ENCODE measurements around the gene DCLK2. TPM values are rescaled to one million over a fixed set of nuclear protein-coding genes. Genes with fewer than 3 reads are reported as not detected.

DCLK2 gene
- total and polyA plus RNA-seq, 2 of the 13 experiments (the other 11 are each of a cell fraction or from before 2014, with no cell fraction given), result not detected

- 68% methylated on average over 2 of the region's 2 CpGs for WGBS (ENCODE audit: low lambda C conversion rate)
Measured at GRCh38 chr4:150116506-150116905, 38.3 kb downstream of the DCLK2 start.

GRCh38 chr4:150117094-150117493, 38.8 kb downstream of the DCLK2 start:
- Histone ChIP-seq H3K9ac (ENCODE audit: insufficient read depth, low read depth, low read length) (no peak overlapping the region), H3K27ac (ENCODE audit: extremely low read length, insufficient read depth, low read length) (no peak overlapping the region), H3K9me3 (ENCODE audit: low read length) (no peaks in the 10 kb centered on the region), H3K4me2 (ENCODE audit: low read depth, low read length) (no peak overlapping the region), H3K27me3 (ENCODE audit: control insufficient read depth in 1 of 2, insufficient read depth in 2 of 2, low read length in 2 of 2) (no peaks in the 10 kb centered on the region), H3K4me3 (replicated peaks in 1 of 3; ENCODE audit: insufficient read depth in 1 of 3, low read depth in 2 of 3, low read length in 3 of 3) (no peak overlapping the region), H4K20me1 (ENCODE audit: insufficient read depth, low read length) (no peaks in the 10 kb centered on the region), H3K36me3 (replicated peaks in 1 of 2; ENCODE audit: control insufficient read depth in 1 of 2, insufficient read depth in 2 of 2, low read length in 2 of 2) (no peaks in the 10 kb centered on the region), H3K79me2 (ENCODE audit: insufficient read depth, low read length) (no peaks in the 10 kb centered on the region), H3K4me1 (ENCODE audit: insufficient read depth, low read length) (peaks cover 10% of the 10 kb centered on the region), H2AFZ (ENCODE audit: low read length) (no peak overlapping the region)
- POLR2A ChIA-PET, result no interaction called here
- ATAC-seq, result no peak
- BruUV-seq (replicated peaks), result no TSS peak
- DNase-seq (ENCODE audit: low spot score), result no peak
- CTCF ChIA-PET (ENCODE audit: low intra/inter-chr PET ratio, low total read pairs), result no interaction called here
- in situ Hi-C loops (cut with HindIII; ENCODE audit: extremely low pct_ligation_motif_present, low pct_unique_long_range_greater_than_20kb) (no loop called here), intact Hi-C loops (cut with micrococcal nuclease; ENCODE audit: unreplicated experiment) (no loop called here)
- WGBS (ENCODE audit: low lambda C conversion rate), result no CpG with 5 or more reads among the region's 3 CpGs
- FAIRE-seq, result no peak
- TF ChIP-seq ZC3H4 (CRISPR knock-in tag; IDR thresholded peaks at IDR 0.05; ENCODE audit: borderline replicate concordance) (no peak), HIC2 (CRISPR knock-in tag; IDR thresholded peaks at IDR 0.05; ENCODE audit: low read depth) (no peak), SMC3 (IDR thresholded peaks at IDR 0.05; ENCODE audit: low read length) (no peak), SUZ12 (IDR thresholded peaks at IDR 0.05; ENCODE audit: low read depth, low read length) (no peak), JDP2 (CRISPR knock-in tag; IDR thresholded peaks at IDR 0.05; ENCODE audit: borderline replicate concordance) (no peak), HNRNPH1 (optimal IDR thresholded peaks at IDR 0.05; ENCODE audit: low read depth, low read length) (no peak), HNF4G (IDR thresholded peaks at IDR 0.05; ENCODE audit: borderline replicate concordance, low read depth, low read length) (no peak), HNF4G (CRISPR knock-in tag; IDR thresholded peaks at IDR 0.05; ENCODE audit: borderline replicate concordance, low read depth) (no peak), ZNF441 (CRISPR knock-in tag; IDR thresholded peaks at IDR 0.05; ENCODE audit: borderline replicate concordance) (no peak), NR0B2 (CRISPR knock-in tag; IDR thresholded peaks at IDR 0.05) (no peak), EHMT2 (IDR thresholded peaks at IDR 0.05; ENCODE audit: borderline replicate concordance, low read depth, low read length) (no peak), ZNF282 (IDR thresholded peaks at IDR 0.05; ENCODE audit: partially characterized antibody) (no peak), ZZZ3 (CRISPR knock-in tag; IDR thresholded peaks at IDR 0.05; ENCODE audit: borderline replicate concordance) (no peak)

More at GRCh38 chr4:150116506-150116905, 38.3 kb downstream of the DCLK2 start:
- no peaks in the 10 kb centered on the region for H3K27me3 ChIP-seq (ENCODE audit: control insufficient read depth in 1 of 2, insufficient read depth in 2 of 2, low read length in 2 of 2)
- H3K4me1 ChIP-seq (ENCODE audit: insufficient read depth, low read length), result peaks cover 10% of the 10 kb centered on the region
- ATAC-seq (no peak), FAIRE-seq (no peak), DNase-seq (ENCODE audit: low spot score) (no peak)
- H3K79me2 ChIP-seq (ENCODE audit: insufficient read depth, low read length), result no peaks in the 10 kb centered on the region
- ChIA-PET CTCF (ENCODE audit: low intra/inter-chr PET ratio, low total read pairs) (no interaction called here), POLR2A (no interaction called here)
- no peak overlapping the region for H2AFZ ChIP-seq (ENCODE audit: low read length)
- no peaks in the 10 kb centered on the region for H3K36me3 ChIP-seq (replicated peaks in 1 of 2; ENCODE audit: control insufficient read depth in 1 of 2, insufficient read depth in 2 of 2, low read length in 2 of 2)
- no peak overlapping the region for H3K27ac ChIP-seq (ENCODE audit: extremely low read length, insufficient read depth, low read length)
- no peak overlapping the region for H3K9ac ChIP-seq (ENCODE audit: insufficient read depth, low read depth, low read length)
- no peak overlapping the region for H3K4me2 ChIP-seq (ENCODE audit: low read depth, low read length)
- H3K4me3 ChIP-seq (replicated peaks in 1 of 3; ENCODE audit: insufficient read depth in 1 of 3, low read depth in 2 of 3, low read length in 3 of 3), result no peak overlapping the region
- TF ChIP-seq NR1H2 (CRISPR knock-in tag; IDR thresholded peaks at IDR 0.05; ENCODE audit: borderline replicate concordance, low read depth) (no peak), MAF1 (CRISPR knock-in tag; IDR thresholded peaks at IDR 0.05; ENCODE audit: borderline replicate concordance) (no peak), MAFK (conservative IDR thresholded peaks at IDR 0.05 in 1 of 2, IDR thresholded peaks at IDR 0.05 in 1 of 2; ENCODE audit: low read length in 2 of 2) (no peak), ZNF614 (CRISPR knock-in tag; IDR thresholded peaks at IDR 0.05; ENCODE audit: borderline replicate concordance) (no peak), ESRRA (CRISPR knock-in tag; IDR thresholded peaks at IDR 0.05; ENCODE audit: low read depth) (no peak)
- H3K9me3 ChIP-seq (ENCODE audit: low read length), result no peaks in the 10 kb centered on the region
- no peaks in the 10 kb centered on the region for H4K20me1 ChIP-seq (ENCODE audit: insufficient read depth, low read length)
- no TSS peak for BruUV-seq (replicated peaks)
- in situ Hi-C loops (cut with HindIII; ENCODE audit: extremely low pct_ligation_motif_present, low pct_unique_long_range_greater_than_20kb), result no loop called here
- intact Hi-C loops (cut with micrococcal nuclease; ENCODE audit: unreplicated experiment), result no loop called here
